Ectodermal cell (in vitro differentiated cells): Measurements from ENCODE around the gene GBX1.

Source experiments
- H3K27ac ChIP-seq: 2 replicates; pipeline ENCODE4 v1.7.0; 2013; ENCODE audit warnings: mild to moderate bottlenecking, low read depth, low read length; ENCODE audit not compliant: insufficient read depth, poor library complexity, severe bottlenecking
- H3K27me3 ChIP-seq: 2 replicates; pipeline ENCODE4 v1.7.0; 2013; ENCODE audit warnings: mild to moderate bottlenecking, low read length; ENCODE audit not compliant: insufficient read depth, control insufficient read depth, poor library complexity, severe bottlenecking
- H3K36me3 ChIP-seq: one replicate; pipeline ENCODE4 v1.7.0; 2013; ENCODE audit warnings: low read length; ENCODE audit not compliant: control insufficient read depth, insufficient read depth
- H3K4me1 ChIP-seq: one replicate; pipeline ENCODE4 v1.7.0; 2013; ENCODE audit warnings: low read length; ENCODE audit not compliant: control insufficient read depth, insufficient read depth
- H3K4me3 ChIP-seq: 2 replicates; pipeline ENCODE4 v1.7.0; 2013; ENCODE audit warnings: low read depth, low read length, control low read depth; ENCODE audit not compliant: insufficient read depth
- H3K9me3 ChIP-seq: 2 replicates; pipeline ENCODE4 v1.7.0; 2013; ENCODE audit warnings: mild to moderate bottlenecking, low read length, moderate library complexity; ENCODE audit not compliant: control insufficient read depth
- WGBS, 2 experiments: methylation state at CpG; one replicate each; pipeline ENCODE4 v1.1.7; 2013; ENCODE audit warnings: missing lambda C conversion rate in 2 of 2; 5-methylcytosine and 5-hydroxymethylcytosine counted together

The GBX1 gene

DNA sequence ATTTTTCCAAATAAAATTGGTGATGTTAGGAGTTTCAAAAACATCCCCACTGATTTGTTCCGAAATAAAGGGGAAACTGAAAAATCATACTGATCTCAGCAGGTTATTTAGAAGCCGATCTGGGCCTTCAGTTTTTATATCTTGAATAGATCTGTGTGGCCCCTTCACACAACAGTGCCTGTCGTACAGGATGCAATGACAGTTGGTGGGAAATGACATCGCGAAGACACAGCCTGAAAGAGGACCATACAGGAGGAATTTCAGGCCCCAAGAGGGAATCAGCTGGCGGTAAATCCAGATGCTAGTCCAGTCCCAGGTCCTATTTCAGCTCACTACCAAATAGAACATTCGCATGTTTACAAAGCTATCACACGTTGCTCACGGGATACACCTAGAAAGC, 39.8 kb upstream of the GBX1 start:
- peaks cover 8% of the 10 kb centered on the region for H3K4me1 ChIP-seq
- no peaks in the 10 kb centered on the region for H3K9me3 ChIP-seq
- 87 to 89% methylated on average over 9 of the region's 9 CpGs for WGBS, 2 experiments
- H3K27me3 ChIP-seq = no peaks in the 10 kb centered on the region
- H3K4me3 ChIP-seq = no peak overlapping the region
- H3K27ac ChIP-seq = no peak overlapping the region
- H3K36me3 ChIP-seq = no peaks in the 10 kb centered on the region

DNA sequence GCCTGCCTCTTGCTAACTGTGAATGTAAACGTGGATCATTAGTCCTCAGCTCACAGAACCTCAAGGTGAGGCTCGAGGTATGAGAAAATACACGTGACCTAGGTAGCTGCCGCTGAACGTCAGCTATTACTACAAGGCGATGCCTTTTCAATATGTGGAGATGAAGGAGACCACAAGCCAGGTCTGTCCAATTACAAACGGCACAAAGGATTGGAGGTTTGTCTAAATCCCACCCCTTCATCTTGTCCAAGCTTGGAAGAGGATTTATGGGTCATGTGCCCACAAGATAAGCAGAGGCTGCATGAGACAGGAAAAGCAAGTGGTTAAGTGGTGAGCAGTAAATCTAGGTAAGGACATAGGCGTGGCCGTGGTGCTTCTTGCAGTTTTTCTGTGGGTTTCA, 39.4 kb upstream of the GBX1 start:
- Histone ChIP-seq H3K9me3 (no peaks in the 10 kb centered on the region), H3K27me3 (no peaks in the 10 kb centered on the region), H3K36me3 (no peaks in the 10 kb centered on the region), H3K27ac (no peak overlapping the region), H3K4me3 (no peak overlapping the region), H3K4me1 (peaks cover 8% of the 10 kb centered on the region)
- WGBS, 2 experiments = 87 to 92% methylated on average over 9 of the region's 9 CpGs

DNA sequence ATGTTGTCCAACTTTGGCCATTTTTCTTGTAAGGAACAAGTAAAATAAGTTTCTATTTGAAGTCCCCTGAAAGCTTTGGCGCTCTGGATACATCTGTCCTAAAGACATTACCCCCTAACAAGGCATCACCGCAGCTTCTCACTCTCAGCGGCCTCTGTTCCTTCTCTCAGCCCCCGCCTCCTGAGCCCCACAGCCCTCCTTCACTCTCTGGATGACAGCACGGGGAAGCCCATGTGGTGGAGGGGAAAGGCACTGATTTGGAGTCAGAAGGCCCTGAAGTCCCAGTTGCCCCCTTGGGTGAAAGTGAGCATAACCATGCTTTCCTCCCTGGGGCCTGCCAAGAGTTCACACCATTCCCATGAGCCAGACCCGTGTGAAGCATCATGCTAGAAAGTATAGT, 38.2 kb upstream of the GBX1 start:
- 89% methylated on average over 6 of the region's 6 CpGs for WGBS, 2 experiments
- H3K27ac ChIP-seq = no peak overlapping the region
- H3K9me3 ChIP-seq = no peaks in the 10 kb centered on the region
- H3K4me1 ChIP-seq = peaks cover 8% of the 10 kb centered on the region
- no peaks in the 10 kb centered on the region for H3K36me3 ChIP-seq
- no peak overlapping the region for H3K4me3 ChIP-seq
- no peaks in the 10 kb centered on the region for H3K27me3 ChIP-seq

DNA sequence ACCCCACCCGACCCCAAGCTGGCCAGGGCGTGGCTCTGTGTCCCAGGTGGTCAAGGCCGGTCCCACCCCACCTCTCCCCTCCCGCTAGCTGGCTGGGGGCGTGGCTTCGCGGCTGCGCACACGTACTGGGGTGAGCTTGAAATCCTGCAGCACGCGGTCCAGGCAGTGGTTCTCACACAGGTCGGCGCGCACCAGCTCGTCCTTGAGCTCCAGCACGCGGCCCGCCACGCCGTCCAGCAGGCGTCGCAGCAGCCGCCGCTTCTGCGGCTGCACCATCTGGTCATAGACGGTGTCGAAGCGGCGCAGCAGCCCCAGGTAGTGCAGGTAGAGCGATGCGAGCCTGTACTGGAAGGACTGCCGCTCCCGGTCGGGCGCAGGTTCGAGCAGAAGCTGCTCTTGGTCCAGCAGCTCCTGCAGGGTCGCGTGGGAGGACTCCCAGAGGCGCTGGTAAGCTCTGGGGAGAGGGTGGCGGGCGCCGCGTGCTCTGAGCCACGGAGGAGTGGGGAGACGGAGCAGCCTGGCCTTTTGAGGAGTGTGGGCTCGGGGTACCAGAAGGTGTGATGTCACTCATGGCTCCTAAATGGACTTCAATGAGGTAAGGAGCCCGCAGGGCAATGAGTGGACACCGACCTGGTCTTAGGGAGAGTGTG, 37.0 kb upstream of the GBX1 start:
- WGBS, 2 experiments = 92 to 93% methylated on average over 48 of the region's 48 CpGs
- H3K27me3 ChIP-seq = no peaks in the 10 kb centered on the region
- H3K36me3 ChIP-seq = no peaks in the 10 kb centered on the region
- no peaks in the 10 kb centered on the region for H3K9me3 ChIP-seq
- H3K4me3 ChIP-seq = no peak overlapping the region
- H3K27ac ChIP-seq = no peak overlapping the region
- H3K4me1 ChIP-seq = peaks cover 6% of the 10 kb centered on the region

DNA sequence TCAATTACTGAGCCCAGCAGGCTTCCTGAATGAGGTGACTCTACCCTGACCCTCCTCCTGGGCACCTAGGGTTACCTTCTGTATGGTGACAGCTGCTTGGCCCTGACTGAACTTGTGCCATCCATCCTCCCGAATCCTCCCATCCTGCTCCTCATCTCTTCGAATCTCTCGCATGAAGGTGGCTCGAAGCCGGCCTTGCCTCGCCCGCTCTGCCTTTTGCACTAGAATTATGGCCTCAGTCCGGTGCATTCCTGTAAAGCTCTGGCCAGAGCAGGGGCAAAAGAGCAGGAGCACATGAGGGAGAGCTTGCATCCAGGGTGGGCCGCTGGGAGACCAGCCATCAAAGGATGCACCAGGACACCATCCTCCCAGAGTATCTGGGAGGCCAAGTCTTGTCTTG, 35.3 kb upstream of the GBX1 start:
- 92% methylated on average over 9 of the region's 9 CpGs for WGBS, 2 experiments
- Histone ChIP-seq H3K9me3 (no peaks in the 10 kb centered on the region), H3K27me3 (no peaks in the 10 kb centered on the region)

DNA sequence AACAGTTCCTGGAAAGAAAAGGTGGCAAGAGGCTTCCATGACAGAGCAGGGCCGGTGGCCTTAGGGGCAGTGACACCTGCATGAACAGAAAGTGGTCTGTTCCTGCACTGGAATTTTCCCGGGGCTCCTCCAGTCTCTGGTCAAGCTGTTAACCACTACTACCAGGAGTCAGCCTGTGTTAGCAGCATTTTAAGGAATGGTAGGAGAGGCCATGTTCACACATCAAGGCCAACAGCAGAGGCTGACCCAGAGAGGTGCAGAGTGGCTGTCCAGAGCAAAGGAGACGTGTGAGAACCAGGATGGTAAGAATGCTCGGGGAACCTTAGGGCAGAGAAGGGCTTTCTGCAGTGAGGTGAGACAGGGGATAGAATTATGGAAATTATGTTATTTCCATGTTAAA, 34.3 kb upstream of the GBX1 start:
- H3K36me3 ChIP-seq = no peaks in the 10 kb centered on the region
- H3K27ac ChIP-seq = no peak overlapping the region
- no peak overlapping the region for H3K4me3 ChIP-seq
- no peaks in the 10 kb centered on the region for H3K27me3 ChIP-seq
- H3K9me3 ChIP-seq = no peaks in the 10 kb centered on the region
- H3K4me1 ChIP-seq = peaks cover 9% of the 10 kb centered on the region
- WGBS, 2 experiments = 86 to 91% methylated on average over 4 of the region's 4 CpGs

More for the DNA sequence above, 35.3 kb upstream of the GBX1 start:
- Histone ChIP-seq H3K4me1 (peaks cover 9% of the 10 kb centered on the region), H3K36me3 (no peaks in the 10 kb centered on the region), H3K27ac (no peak overlapping the region), H3K4me3 (no peak overlapping the region)

DNA sequence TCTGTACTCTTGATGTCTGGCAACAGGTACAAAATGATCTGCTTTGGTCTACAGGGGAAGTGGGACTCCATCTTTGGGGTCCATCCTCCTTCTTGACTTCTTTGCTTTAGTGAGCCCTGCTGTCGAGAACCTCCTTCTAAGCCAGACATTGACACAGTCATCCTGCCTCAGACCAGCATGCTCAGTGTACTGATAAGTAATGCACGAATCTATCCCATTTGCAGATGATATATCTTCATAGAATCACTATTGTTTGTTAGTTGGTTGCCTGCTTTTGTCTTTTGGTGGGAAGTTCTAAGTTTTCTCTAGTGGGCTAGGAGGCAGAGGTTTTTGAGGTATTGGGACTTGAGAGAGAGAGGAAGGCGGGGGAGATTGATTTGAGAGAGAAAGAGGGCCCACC, 33.9 kb upstream of the GBX1 start:
- Histone ChIP-seq H3K27ac (no peak overlapping the region), H3K4me1 (peaks cover 9% of the 10 kb centered on the region), H3K36me3 (no peaks in the 10 kb centered on the region), H3K4me3 (no peak overlapping the region), H3K9me3 (no peaks in the 10 kb centered on the region), H3K27me3 (no peaks in the 10 kb centered on the region)
- WGBS, 2 experiments = 89 to 98% methylated on average over 3 of the region's 3 CpGs

DNA sequence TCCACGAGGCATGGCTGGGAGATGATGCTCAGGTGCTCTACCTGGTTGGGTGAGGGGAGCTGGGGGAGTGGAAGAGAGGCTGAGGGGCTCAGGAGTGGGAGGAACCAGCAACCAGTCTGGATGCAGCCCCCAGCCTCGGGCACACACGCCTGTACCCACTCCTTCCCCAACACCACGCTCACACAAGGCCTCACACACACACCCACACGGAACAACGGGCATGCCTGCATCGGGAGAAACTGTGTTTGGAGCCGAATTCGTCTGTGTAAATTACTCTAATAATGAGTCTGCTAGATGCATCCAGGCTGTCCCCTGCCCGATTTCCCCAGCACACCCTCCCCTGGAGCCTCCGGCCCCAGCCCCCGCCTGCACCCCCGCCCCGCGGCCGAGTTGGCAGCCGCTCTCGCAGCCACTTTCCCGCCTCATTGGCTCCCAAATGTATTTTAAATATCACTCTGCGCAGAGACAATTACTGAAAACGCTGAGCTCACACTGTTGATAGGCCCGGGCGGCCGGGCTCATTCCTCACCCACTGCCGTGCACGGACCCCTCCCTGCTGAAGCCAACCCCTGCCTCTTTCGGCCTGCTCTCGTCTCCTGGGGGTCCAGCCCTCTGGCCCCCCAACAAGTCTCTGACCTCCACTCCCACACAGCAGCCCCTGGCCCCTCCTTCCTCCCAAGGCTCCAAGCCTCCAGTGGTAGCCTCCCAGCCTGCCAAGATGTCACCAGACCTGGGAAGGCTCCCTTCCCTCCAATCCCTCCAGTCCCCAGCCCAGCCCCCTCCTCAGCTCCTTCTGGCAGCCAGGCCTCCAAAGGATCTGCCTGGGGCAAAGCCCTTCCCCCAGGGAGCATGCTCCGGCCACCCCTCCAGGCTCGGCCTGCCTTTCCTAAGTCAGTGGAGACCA, 31.7 kb upstream of the GBX1 start:
- WGBS, 2 experiments = 82% methylated on average over 30 of the region's 30 CpGs
- Histone ChIP-seq H3K36me3 (no peaks in the 10 kb centered on the region), H3K4me1 (peaks cover 9% of the 10 kb centered on the region), H3K27me3 (peaks cover 4% of the 10 kb centered on the region), H3K9me3 (no peaks in the 10 kb centered on the region), H3K4me3 (no peak overlapping the region), H3K27ac (no peak overlapping the region)

DNA sequence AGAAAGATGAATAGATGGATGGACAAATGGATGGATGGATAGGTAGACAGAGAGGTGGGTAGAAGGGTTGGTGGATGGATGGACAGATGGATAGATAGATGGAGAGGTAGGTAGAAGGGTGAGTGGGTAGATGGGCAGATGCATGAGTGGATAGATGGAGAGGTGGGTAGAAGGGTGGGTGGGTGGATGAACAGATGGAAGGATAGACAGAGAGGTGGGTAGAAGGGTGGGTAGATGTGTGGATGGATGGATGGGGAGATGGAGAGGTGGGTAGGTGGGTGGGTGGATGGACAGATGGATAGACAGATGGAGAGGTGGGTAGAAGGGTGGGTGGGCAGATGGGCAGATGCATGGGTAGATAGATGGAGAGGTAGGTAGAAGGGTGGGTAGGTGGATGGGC, 30.4 kb upstream of the GBX1 start:
- Histone ChIP-seq H3K9me3 (no peaks in the 10 kb centered on the region), H3K27ac (no peak overlapping the region), H3K4me3 (no peak overlapping the region), H3K27me3 (peaks cover 4% of the 10 kb centered on the region), H3K36me3 (no peaks in the 10 kb centered on the region), H3K4me1 (peaks cover 9% of the 10 kb centered on the region)

DNA sequence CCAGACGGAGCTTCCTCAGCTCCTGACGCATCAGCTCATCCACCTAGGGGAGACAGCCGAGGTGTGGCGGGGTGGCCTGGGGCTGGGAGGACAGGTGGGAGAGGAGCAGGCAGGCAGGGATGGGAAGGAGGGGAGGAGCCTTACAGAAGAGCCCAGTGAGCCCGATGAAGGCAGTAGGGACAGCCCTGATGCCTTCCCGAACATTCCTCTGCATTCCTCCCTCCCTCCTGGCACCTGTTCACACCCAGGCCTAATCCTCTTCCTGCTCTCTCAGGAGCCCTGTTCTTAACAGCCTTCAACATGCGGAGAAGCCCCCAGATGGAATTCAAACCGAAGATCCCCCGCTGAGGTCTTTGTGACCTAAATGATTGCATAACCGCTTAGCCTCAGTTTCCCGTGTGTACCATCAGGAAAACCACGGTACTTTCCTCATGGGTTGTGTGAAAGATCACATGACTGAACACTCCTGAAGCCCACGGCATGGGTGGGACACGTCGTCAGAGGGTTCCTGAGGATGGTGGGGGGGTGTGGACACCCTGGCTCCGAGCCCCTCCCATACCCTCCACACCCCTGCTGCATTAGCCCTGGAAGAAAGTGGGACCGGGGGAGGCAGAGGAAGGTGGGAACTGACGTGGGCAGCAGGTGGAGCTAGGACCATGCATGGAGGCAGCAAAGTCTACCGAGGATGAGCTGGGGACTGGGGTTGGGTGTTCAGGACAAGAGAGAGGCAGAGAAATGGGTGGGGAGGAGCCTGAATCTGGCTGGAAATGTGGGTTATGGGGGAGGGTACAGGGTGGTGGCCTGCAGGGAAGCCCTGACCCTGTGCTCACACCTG, 28.3 kb upstream of the GBX1 start:
- WGBS, 2 experiments = 72 to 75% methylated on average over 17 to 19 of the region's 19 CpGs
- Histone ChIP-seq H3K4me1 (peaks cover 9% of the 10 kb centered on the region), H3K36me3 (no peaks in the 10 kb centered on the region), H3K27me3 (peaks cover 4% of the 10 kb centered on the region), H3K4me3 (no peak overlapping the region), H3K27ac (no peak overlapping the region), H3K9me3 (no peaks in the 10 kb centered on the region)
